LoVo (cell line): ENCODE results near the gene KNL1.
A peak's percentile ranks its signal among the peaks of the same experiment; 100 is the strongest.
"Not testable (repeated sequence)": the region's sequence is repeated elsewhere in the genome, so short reads cannot be mapped to it uniquely, and the experiment has no call there.

Experiments used
- DNase-seq: peaks from one replicate; pipeline ENCODE4 v3.0.0-alpha.2; 2016; ENCODE audit warnings: low spot score

The KNL1 gene

DNA sequence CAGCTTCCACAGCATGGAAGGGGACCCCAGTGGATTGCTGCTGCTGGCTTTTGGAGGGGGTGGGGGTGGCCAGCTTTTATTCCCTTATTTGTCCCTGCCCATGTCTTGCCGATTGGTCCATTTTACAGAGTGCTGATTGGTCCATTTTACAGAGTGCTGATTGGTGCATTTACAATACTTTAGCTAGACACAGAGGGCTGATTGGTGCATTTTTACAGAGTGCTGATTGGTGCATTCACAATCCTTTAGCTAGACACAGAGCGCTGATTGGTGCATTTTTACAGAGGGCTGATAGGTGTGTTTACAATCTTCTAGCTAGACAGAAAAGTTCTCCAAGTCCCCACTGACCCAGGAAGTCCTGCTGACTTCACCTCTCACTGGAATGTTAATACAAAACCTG, 12.3 kb upstream of the KNL1 start:
- not testable (repeated sequence) for DNase-seq

DNA sequence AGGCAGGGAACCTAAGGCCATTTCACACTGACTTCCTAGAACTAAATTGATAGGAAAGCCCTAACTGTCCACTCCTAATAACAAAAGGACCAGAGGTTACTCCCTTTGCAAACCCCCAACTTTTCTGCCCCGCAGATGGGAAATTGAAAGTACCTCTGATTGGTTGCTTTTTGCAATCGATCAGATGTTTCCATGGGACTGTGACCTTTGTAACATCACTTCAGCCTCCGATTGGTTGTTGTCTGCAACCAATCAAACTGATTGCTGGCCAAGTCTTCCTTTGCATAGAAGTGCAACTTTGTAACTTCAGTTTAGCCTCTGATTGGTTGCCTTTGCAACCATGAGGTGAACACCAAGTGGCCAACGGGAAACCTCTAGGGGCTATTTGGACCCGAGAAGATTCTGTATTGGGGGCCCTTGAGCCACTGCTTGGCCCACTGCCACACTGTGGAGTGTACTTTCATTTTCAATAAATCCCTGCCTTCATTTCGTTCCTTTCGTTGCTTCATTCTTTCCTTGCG, 11.3 kb upstream of the KNL1 start:
- DNase-seq = peak; percentile 88

DNA sequence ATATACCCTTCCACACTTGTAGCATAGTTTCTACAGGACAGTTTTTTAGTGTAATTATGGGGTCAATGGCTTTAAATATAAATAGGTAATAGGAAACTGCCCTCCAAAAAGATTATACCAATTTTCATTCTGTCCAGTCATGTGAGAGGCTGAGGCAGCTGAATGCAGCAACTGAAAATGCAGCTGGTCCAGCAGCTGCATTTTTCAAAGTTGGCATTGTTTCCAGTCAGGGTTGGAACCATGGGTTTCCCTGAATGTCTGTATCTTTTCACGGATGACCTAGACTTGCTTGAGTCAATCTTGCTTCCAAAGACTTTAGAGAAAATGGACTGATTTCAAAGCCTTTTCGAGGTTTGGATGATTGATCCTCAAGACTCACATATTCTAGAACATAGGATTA, 9.9 kb upstream of the KNL1 start:
- no peak for DNase-seq

DNA sequence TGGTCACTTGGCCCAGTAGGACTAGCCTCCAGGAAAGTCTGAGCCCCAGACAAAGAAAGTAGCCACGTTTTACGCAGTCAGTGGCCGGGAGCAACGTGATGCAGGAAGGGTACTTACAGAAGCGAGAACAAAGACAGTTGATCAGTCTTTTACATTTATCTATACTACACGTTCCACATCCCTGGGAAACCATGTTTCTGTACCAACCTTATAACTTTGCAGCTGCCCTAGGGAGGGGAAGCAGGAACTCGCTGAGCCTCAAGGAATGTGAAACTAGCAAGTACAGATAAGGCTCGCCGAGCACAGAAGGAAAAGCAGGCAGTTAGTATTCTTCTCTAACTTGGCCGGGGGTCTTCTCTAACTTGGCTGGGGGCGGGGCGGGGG, 3.4 kb upstream of the KNL1 start:
- DNase-seq = no peak

DNA sequence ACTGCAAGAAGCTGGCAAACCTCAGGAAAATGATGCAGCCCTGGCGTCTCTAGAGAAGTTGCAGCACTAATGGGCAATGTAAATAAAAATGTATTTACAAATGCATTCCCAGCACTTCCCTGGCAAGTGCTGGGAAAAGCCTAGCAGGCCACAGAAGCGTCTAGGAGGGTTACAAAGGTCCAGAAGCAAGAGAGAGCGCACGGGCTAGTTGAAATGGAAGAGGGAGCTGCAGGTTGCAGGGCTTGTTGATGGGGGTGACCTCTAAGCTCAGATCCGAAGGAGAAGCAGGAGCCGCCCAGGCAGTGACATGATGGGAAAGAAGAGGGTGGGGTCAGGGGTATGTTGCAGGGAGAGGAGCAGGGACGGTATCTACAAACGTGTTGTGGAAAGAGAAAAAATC, 2.7 kb upstream of the KNL1 start:
- no peak for DNase-seq

DNA sequence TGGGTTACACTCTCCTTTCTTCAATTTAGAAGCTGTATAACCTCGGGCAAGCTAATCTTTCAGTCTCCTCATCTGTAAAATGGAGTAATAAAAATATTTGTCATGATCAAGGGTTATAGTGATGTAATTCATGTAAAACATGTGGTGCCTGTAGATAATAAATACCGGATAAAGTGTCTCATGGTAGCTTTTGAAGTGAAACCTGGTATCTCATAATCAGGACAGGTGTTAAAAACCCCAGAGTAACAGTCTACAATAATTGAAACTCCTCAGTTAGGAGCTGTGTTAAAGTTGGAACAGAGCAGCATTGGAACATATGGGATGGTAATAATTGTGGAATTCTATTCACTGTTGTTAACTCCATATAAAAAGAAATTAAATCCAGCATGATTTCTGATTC, 884 bp upstream of the KNL1 start:
- peak; percentile 36 for DNase-seq

DNA sequence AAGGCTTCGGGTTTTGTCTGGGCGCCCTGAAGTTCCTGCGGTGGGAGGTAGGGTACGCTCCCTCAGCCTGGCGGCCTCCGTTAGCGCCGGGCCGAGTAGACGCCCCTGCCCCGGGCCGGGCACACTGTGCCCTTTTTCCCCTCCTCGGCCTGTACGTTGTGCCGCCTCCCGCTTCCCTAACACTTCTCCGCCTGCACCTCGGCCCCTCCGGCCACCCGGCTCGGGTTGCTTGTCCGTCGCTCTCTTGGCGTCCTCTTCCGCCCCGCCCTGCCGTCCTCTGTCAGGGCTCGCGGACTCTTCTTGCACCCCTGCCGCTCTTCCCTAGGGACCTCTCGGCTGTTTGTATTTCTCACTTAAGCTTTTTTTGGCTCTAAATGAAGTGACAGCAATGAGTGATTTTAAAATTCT, 384 bp downstream of the KNL1 start:
- DNase-seq = peak; percentile 66

DNA sequence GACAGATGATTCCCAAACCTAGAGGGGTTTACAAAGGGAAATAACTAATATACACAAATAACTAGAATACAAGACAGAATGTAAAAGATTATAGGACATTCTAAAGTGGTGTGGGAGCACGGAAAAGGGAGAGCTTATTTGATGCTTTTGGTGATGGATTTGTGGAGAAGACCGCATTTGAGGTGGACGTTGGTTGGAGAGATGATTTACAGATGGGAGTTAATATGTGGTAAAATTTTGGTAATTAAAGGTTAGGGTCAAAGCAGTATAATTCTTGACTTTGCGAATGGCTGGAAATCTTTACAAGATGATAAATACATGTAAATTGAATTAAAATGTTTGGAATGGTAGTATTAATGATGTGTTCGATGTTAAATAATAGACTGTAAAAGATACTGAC, 1.2 kb downstream of the KNL1 start:
- DNase-seq = no peak

DNA sequence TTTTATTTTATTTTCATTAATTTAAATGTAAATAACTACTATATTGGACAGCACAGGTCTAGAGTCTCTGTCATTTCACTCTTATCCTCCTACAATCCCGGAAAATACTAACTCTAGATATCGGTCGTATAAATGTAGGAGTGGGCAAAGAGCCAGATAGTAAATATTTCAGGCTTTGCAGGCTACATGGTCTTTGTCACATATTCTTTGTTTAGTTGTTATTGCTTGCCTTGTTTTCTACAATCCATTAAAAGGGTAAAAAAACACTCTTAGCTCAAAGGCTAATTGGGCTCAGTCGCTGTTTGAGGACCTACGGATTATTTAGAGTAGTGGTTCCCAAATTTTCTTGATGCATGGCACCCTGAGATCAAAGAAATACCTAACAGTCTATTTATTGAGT, 1.7 kb downstream of the KNL1 start:
- DNase-seq = peak; percentile 32

DNA sequence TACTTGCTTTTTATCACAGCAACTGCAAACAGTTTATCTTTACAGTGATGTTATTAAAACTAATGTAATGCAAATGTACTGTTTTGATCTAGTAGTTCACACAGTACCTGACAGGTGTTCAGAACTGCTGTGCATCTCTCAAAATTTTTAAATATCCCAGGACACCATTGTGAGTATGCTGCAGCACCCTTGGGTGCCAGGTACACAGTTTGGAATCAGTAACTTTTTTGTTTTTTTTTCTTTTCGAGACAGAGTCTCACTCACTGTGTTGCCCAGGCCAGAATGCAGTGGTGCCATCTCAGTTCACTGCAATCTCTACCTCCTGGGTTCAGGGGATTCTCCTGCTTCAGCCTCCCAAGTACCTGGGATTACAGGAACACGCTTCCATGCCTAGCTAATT, 3.0 kb downstream of the KNL1 start:
- DNase-seq = no peak

DNA sequence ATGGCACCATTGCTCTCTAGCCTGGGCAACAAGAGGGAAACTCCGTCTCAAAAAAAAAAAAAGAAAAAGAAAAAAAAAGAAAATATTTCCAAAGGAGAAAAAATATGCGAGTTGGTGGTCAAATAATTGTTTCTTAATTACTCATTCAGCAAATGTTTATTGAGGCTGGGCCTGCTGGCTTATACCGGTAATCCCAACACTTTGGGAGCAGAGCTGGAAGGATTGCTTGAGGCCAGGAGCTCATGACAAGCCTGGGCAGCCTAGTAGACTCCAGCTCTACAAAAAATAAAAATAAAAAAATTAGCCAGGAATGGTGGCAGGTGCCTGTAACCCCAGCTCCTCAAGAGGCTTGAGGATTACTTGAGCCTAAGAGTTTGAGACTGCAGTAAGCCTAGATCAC, 4.1 kb downstream of the KNL1 start:
- no peak for DNase-seq

DNA sequence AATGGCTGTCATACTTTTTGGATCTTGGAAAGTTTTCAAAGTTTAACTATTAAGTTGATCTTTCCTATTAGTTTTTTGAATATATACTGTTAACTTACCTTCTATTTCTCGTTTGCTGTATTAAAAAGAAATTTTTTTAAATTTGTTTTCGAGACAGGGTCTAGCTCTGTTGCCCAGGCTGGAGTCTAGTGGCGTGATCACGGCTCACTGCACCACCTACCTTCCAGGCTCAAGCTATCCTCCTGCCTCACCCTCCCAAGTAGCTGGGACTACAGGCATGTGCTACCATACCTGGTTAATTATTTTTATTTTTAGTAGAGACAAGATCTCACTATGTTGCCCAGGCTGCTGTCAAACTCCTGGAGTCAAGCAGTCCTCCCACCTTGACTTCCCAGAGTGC, 4.6 kb downstream of the KNL1 start:
- no peak for DNase-seq

DNA sequence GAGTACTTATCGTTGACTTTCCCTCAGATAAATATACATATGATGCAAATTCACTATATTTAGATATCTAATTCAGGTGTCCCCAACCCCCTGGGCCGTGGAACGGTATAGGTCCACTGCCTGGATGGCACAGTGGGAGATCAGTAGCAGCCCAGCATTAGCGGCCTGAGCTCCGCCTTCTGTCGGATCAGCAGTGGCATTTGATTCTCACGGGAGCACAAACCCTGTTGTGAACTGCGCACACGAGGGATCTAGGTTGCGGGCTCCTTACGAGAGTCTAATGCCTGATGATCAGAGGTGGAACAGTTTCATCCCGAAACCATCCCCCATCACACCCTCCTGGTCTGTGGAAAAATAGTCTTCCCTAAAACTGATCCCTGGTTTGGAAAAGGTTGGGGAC, 6.9 kb downstream of the KNL1 start:
- DNase-seq = no peak

DNA sequence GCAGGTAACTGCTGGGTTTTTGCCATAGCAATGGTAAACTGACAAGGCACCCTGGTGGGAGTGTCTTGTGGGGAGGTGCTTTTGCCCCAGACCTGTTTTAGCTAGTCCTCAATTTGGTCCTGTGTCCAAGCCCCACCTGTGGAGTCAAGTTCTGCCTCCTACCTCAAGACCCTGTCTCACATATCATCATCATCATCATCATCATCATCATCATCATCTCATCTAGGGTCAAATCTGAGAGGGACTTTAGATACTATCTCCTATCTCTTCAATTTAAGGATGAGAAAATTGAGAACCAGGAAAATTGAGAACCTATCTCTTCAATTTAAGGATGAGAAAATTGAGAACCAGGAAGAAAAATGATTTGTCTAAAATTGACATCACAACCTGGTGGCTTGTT, 9.9 kb downstream of the KNL1 start:
- no peak for DNase-seq

DNA sequence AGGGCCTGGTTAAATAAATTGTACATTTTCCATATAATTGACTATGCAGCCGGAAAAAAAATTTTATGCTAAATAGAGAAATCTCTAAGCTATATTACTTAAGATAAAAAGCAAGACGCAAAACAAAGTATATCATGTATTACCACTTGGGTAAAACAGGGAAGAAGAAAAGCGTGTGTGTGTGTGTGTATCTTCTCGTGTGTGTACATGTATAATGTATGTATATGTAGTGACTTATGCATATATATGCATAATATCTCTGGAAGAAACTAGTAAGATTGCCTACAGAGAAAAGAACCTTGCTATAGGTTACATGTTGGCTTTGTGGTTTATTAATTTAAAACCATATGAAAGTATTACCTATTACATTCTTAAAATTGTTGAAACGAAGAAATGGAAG, 19.0 kb downstream of the KNL1 start:
- no peak for DNase-seq

DNA sequence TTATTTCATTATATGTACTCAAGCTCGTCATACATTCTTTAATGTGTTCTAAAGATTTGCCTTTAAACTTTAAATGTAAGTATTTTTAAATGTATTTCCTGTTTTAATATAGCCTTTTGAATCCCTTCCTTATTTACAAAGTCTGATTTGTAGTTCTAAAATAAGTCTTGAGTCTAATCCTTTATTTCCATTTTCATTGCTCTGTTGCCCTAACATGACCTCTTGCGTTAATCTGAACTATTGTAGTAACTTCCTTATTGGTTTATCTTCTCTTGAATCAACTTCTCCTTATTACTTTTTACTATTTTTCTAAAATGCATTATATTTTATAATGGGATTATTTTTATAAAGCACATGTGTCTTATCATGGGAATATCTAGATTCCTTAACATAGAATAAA, 24.0 kb downstream of the KNL1 start:
- DNase-seq = no peak

DNA sequence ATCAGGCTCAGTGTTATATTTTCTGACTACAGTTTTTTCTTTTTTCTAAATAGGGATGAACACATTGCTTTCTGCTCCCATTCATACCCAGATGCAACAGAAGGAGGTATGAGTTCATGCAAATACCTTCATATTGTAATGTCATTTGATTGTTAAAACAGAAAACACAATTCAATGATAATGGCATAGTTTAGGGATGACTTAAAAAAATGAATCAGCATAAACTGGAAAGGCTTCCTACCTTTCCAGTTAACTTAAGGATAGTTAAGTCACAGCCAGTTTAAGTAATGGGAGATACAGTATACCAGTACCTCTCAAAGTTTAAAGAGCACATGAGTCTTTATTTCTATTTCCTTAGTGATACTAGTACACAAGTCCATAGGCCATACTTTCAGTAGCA, 24.9 kb downstream of the KNL1 start:
- DNase-seq = no peak

DNA sequence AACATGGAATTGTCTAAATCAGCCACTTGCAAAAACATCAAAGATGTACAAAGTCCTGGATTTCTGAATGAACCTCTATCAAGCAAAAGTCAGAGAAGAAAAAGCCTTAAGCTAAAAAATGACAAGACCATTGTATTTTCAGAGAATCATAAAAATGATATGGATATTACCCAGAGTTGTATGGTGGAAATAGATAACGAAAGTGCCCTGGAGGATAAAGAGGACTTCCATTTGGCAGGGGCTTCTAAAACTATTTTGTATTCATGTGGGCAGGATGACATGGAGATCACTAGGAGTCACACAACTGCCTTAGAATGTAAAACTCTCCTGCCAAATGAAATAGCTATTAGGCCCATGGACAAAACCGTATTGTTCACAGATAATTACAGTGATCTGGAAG, 29.3 kb downstream of the KNL1 start:
- no peak for DNase-seq

DNA sequence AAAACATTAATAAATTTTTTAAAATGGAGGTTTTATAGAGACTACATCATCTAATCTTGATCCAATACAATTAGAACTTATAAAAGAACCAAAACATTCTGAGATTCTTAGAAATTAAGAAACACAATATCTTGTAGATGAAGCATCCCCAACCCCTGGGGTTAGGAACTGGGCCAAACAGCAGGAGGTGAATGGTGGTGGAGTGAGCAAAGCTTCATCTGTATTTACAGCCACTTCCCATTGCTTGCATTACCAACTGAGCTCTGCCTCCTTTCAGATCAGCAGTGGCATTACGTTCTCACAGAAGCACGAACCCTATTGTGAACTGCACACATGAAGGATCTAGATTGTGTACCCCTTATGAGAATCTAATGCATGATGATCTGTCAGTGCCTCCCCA, 36.3 kb downstream of the KNL1 start:
- DNase-seq = no peak

DNA sequence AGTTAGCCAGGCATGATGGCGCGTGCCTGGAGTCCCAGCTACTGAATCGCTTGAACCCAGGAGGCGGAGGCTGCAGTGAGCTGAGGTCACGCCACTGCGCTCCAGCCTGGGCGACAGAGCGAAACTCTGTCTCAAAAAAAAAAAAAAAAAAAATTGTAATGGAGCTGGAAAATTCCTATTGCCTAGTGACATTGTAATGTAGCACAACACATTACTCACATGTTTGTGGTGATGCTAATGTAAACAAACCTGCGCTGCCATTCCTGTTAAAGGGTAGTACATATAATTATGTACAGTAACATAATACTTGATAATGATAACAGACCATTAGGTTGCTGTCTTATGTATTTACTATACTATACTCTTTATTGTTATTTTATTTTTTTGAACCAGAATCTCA, 39.1 kb downstream of the KNL1 start:
- no peak for DNase-seq

DNA sequence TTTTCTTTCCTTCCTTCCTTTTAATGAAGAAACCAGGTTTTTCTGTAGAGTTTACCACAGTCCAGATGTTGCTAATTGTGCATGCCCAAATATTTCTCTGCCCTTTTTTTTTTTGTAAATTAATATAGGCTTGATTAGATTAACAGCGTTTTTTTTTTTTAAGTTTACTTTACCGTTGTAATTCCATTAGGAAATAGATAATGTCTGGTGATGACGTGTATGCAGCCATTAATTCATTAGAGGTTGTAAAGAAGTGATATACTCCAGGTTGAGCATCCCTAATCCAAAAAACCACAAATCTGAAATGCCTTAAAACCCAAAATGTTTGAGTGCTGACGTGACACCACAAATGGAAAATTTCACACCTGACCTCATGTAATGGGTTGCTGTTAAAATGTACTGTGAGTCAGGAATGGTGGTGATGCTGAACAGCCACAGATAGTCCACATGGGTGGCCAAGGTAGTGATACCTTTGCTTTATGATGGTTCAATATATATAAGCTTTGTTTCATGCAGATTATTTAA, 43.2 kb downstream of the KNL1 start:
- DNase-seq = no peak

DNA sequence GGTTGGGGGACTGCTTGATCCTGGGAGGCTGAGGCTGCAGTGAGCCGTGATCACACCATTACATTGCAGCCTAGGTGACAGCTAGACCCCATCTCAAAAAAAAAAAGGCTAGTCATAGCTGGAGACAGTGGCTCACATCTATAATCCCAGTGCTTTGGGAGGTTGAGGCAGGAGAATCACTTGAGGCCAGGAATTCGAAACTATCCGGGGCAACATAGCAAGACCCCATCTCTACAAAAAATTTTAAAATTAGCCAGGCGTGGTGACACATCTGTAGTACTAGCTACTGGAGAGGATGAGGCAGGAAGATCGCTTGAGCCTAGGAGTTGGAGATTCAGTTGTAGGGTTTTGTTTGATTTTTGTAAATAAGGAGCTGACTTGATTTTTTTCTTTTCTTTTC, 45.6 kb downstream of the KNL1 start:
- no peak for DNase-seq

DNA sequence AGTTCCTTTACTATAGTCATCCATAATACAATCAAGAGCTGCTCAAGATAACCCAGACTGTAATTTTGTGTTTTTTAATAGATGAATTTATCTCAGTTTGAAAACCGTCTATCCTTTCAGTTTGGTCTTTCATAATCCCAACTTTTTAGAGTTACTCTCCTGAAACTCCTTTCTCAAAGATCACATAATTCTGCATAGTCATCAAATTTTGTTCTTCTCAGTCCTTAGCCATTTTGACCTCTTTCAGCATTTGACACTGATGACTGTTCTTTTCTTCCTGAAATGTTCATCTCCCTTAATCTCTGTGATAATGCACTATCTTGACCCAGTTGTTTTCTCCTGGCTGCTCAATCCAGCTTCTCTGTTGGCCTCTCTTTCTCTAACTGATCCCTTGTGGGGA, 53.5 kb downstream of the KNL1 start:
- no peak for DNase-seq

DNA sequence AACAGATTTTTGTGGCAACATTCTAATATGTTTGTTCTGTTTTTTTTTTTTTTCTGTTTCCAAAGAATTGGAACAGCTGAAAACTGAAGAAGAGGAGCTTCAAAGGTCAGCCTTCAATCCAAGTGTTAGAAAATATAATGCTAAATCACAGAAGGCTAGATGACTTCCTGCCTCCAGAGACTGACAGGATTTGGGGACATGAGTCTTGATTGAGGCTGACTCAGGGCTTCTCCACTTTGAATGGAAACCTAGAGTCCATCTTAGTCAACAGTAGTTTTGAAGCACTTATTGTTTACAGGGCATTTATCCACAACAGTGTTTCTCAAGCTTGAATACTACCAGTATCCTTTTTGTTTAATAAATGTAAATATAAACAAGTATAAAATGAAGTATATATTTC, 56.4 kb downstream of the KNL1 start:
- no peak for DNase-seq

DNA sequence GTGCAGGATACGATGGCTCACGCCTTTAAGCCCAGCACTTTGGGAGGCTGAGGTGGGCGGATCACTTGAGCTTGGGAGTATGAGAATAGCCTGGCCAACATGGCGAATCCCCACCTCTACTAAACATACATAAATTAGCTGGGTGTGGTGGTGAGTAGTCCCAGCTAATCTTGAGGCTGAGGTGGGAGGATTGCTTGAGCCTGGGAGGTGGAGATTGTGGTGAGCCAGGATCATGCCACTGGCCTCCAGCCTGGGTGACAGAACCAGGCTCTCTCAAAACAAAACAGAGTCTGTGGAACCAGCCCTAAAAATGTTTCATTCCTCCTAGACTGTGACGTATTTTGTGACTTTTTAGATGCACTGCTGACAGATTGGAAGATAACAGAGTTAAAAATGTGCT, 66.6 kb downstream of the KNL1 start:
- no peak for DNase-seq
